Measurements from ENCODE around the gene SLC13A5.

DNA sequence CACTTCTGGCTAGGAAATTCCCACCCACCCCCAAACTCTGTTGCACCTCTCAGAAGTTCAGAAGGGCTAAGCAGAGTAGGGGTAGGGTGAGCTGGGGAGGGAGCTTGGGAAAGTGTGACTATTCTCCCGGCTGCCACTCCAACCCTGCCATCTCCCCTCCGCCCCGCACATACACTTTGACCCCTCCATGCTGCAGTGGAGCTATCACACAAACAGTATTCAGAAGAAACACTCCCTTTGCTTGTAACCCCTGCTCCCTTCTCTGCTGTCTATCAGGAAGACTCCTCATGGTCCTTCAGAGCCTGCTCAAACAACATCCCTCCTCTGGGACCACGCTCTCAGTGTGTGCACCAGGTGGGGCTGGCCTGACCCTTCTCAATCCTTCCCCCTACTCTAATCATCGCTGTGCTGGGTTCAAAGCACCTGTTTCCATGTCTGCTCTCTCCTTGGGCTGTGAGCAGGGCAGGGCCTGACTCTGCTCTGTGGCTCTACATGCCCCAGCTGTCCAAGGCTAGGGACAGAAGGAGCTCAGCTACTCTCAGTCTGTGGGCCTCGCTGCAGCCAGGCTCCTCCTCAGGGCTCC, 8.6 kb downstream of the SLC13A5 start:
- TF ChIP-seq POLR2A (IDR thresholded peaks at IDR 0.05) (no peak), CTCF (IDR thresholded peaks at IDR 0.05) (no peak)

Measured in transverse colon (tissue), 3 donors.